ENCODE measurements around the gene KAZN.

The KAZN gene

GRCh38 chr1:15120251-15120945, 521.9 kb downstream of the KAZN start:
- TF ChIP-seq, protein P1, sequence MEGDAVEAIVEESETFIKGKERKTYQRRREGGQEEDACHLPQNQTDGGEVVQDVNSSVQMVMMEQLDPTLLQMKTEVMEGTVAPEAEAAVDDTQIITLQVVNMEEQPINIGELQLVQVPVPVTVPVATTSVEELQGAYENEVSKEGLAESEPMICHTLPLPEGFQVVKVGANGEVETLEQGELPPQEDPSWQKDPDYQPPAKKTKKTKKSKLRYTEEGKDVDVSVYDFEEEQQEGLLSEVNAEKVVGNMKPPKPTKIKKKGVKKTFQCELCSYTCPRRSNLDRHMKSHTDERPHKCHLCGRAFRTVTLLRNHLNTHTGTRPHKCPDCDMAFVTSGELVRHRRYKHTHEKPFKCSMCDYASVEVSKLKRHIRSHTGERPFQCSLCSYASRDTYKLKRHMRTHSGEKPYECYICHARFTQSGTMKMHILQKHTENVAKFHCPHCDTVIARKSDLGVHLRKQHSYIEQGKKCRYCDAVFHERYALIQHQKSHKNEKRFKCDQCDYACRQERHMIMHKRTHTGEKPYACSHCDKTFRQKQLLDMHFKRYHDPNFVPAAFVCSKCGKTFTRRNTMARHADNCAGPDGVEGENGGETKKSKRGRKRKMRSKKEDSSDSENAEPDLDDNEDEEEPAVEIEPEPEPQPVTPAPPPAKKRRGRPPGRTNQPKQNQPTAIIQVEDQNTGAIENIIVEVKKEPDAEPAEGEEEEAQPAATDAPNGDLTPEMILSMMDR (conservative IDR thresholded peaks at IDR 0.05; ENCODE audit: low read depth, low read length), result no peak
- DNase-seq (ENCODE audit: low read depth), result no peak
- no peak overlapping the region for H3K4me3 ChIP-seq (ENCODE audit: low read depth, low read length)

- no peak overlapping the region for H3K4me3 ChIP-seq (ENCODE audit: low read depth, low read length)
- no peak for DNase-seq (ENCODE audit: low read depth)
- TF ChIP-seq, protein P1 (conservative IDR thresholded peaks at IDR 0.05; ENCODE audit: low read depth, low read length), result no peak
Observed at GRCh38 chr1:15122331-15122730, 523.8 kb downstream of the KAZN start.

DNA sequence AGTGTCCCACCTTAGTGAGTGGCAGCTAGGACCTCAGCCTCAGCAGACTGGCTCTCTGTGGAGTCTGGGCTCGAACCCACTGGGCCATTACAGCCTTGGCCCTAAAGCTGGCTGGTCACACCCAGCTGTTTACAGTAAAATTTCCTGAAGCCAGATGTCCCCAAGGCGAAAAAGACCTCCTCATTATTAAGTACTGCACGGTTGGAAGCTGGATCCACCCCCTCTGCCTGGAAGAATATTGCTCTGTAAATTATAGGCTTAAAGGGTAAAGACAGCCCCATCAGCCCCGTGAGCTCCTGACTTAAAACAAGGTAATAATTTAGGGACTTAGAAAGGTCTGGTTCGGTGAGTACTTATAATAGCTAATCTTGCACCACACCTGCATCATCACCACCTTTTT, 524.8 kb downstream of the KAZN start:
- TF ChIP-seq, protein P1 (conservative IDR thresholded peaks at IDR 0.05; ENCODE audit: low read depth, low read length), result no peak
- no peak for DNase-seq (ENCODE audit: low read depth)
- H3K4me3 ChIP-seq (ENCODE audit: low read depth, low read length), result no peak overlapping the region

GRCh38 chr1:15123925-15124324, 525.4 kb downstream of the KAZN start:
- TF ChIP-seq, protein P1 (conservative IDR thresholded peaks at IDR 0.05; ENCODE audit: low read depth, low read length), result no peak
- no peak for DNase-seq (ENCODE audit: low read depth)
- H3K4me3 ChIP-seq (ENCODE audit: low read depth, low read length), result no peak overlapping the region

DNA sequence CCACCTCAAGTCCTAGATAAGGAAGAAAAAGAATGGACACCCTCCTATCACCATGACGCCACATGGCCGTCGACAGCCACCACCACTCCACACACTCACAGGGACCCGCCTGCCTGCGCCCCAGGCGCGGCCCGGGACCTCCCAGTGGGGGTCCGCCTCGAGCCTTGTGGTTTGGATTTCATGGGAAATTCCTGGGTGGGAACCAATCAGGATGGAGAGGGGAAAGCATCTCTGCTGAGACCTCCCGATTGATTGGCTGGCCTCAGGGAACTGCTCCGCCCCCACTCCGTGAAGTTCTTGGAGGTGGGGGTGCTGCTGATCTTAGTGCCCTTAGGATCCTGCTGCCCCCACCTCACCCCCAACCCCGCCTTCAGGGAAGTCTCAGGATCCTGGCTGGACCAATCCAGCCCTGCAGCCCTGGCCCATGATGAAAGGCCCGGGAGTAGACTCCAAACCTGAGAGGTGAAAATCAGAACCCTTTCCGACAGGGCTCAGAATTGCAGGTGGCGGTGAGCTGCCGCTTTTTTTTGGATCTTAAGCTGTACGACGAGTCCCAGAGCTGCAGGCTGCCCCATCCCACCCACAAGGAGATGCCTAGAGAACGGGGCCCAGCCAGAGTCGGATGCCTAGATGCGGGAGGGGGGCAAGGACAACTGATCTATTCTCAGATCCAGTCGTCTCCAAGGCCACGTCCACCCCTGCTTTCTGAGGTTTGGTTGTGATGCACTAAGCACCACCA, 526.0 kb downstream of the KAZN start:
- no peak overlapping the region for H3K4me3 ChIP-seq (ENCODE audit: low read depth, low read length)
- TF ChIP-seq, protein P1 (conservative IDR thresholded peaks at IDR 0.05; ENCODE audit: low read depth, low read length), result no peak
- DNase-seq (ENCODE audit: low read depth), result no peak

DNA sequence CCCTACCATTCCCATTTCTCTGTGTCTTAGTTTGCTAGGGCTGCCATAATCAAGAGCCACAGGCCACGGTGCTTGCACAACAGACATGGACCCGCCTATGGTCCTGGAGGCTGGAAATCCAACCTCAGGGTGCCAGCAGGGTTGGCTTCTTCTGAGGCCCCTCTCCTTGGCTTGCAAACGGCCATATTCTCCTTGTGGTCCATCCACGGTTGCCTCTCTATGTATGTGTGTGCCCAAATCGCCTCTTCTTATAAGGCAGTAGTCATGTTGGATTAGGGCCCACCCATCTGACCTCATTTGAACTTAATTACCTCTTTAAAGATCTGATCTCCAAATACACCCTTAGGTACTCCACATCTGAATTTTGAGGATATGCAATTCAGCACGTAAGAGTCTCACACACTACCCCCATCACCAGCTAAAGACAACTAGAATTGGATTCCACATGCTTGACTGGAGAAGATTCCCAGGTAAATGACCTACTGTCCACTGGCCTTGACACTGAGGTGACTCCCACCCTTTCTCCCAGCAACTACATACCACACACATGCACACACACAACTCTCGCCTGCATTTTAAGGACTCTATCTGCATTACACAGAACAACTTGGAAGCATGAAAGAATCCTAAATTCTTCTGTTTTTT, 526.7 kb downstream of the KAZN start:
- DNase-seq (ENCODE audit: low read depth), result no peak
- H3K4me3 ChIP-seq (ENCODE audit: low read depth, low read length), result no peak overlapping the region
- TF ChIP-seq, protein P1 (conservative IDR thresholded peaks at IDR 0.05; ENCODE audit: low read depth, low read length), result no peak

All from choroid plexus epithelial cell (primary cell).